Measurements from ENCODE around the gene LUZP1.
A peak's percentile ranks its signal among the peaks of the same experiment; 100 is the strongest.

Gene LUZP1

DNA sequence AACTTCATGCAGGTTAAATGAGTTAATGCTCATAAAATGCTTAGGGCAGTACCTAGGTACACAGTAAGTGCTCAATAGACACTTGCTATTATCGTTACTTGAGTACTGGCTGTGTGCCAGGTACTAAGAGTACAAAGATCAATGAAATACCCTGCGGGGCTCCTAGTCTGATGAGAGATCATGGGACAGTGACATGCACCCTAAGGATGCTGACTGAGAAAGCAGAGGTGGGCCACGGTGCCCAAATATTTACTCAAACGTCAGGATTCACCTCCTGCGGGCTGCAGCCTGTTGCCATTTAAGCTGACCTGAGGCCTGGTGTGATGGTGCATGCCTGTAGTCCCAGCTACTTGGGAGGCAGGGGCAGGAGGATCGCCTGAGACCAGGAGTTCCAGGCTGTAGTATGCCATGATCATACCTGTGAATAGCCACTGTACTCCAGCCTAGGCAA is 19.8 kb upstream of the LUZP1 start:
- DNase-seq, result no peak

DNA sequence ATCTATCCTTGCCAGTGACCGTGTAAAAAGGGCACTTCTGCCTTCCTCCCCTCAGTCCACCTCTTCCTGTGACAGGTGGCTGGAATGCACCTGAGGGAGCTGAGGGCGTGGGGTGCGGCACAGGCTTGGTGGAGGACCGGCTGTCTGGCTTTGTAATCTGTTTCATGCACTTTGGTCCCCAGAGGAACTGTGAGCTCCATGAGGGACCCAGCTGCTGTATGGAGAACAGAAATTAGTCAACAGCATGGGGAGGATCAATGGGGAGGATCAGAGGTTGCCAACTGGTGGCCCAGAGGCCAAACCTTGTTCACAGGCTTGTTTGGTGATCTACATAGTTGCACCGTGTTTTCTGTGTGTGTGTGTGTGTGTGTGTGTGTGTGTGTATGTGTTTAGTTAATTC is 19.0 kb upstream of the LUZP1 start:
- DNase-seq, result no peak

DNA sequence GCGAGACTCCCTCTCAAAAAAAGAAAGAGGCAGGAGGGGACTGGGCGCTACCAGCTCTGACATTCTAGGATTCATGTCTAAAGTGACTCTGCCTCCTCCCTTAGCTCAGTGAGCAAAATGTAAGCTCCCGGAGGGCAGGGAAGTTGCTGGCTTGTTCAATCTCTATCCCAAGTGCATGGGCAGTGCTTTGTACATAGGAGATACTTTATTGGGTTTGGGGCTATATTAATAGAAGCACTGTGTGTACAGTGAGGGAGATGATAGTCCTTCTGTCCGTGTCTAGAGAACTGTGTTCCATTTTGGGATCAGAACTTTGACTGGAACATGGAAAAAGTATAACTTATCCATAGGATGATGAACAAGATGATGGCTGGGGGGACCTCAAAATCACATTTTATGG is 16.7 kb upstream of the LUZP1 start:
- DNase-seq, result no peak

DNA sequence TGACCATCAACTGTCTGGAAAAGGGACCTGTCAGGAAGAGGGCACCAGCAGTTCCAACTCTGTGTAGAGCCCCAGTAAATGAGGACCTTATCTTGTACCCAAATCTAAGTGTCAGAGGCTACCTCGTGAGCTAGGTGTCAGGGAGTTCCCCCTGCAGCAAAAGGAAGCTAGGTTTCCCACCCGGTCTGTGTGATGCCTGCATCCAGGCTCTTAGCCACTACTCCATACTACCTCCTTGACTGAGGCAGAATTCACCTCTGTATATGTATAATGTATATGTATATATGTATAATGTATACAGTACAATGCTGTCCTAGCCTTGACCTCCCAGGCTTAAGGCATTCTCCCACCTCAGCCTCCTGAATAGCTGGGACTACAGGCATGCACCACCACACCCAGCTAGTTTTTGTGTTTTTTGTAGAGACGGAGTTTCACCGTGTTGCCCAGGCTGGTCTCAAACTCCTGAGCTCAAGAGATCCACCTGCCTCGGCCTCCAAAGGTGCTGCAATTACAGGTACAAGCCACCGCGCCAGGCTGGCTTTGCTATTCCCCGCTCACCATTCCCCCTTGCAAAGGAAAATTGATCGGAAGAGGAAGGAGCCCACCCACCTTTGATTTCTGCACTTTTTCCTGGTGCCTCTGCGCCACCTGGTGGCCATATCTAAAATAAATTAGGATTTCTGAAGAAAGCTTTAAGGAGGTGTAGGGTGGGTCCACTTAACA is 15.7 kb upstream of the LUZP1 start:
- peak; percentile 53 for DNase-seq

DNA sequence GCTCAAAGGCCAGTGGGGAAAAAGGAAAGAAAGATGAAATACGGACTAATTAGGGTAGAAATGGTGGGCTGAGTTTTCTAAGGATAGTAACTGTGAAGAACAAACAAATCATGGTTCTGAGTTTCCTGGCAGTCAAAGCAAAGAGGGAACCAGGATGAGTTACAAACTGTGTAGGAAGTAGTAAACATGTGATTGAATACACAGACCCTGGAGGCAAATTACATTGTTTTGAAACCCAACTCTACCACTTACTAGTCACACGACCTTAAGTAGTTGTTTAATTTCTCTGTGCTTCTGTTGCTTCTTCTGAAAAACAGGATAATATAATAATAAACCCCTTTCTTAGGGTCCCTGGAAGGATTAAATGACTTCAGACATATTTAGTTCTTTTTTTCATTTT is 11.2 kb upstream of the LUZP1 start:
- no peak for DNase-seq

DNA sequence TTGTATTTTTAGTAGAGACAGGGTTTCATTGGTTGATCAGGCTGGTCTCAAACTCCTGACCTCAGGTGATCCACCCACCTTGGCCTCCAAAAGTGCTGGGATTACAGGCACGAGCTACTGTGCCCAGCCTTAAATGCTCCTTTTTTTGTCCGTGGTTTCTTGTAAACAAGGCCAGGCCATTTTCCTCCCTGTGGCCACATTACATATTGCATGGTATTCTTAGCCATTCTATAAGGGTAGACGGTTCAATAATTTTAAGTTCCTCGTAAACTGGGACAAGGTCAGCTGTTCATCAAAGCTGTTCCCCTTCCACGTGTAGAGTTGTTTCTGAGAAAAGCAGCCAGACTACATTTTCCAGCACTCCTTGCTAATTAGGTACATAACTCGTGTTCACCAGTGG is 10.3 kb upstream of the LUZP1 start:
- DNase-seq, result no peak

DNA sequence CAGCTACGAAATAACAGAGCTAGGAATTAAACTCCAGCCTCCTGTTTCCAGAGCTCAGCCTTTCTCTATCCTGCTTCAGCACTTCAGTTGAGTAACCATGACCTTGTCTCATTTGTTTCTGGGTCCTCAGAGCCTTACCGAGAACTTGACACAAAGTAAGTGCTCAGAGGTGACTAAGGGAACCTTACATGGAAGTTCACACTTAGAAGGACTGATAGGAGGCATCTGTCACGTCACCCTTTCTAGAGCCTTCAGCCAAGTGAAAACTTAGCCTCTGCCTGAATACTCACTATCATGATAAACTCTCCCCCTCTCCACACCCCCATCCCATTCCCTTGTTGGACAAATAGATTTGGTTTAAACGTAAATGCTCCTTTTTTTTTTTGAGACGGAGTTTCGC is 9.8 kb upstream of the LUZP1 start:
- no peak for DNase-seq

DNA sequence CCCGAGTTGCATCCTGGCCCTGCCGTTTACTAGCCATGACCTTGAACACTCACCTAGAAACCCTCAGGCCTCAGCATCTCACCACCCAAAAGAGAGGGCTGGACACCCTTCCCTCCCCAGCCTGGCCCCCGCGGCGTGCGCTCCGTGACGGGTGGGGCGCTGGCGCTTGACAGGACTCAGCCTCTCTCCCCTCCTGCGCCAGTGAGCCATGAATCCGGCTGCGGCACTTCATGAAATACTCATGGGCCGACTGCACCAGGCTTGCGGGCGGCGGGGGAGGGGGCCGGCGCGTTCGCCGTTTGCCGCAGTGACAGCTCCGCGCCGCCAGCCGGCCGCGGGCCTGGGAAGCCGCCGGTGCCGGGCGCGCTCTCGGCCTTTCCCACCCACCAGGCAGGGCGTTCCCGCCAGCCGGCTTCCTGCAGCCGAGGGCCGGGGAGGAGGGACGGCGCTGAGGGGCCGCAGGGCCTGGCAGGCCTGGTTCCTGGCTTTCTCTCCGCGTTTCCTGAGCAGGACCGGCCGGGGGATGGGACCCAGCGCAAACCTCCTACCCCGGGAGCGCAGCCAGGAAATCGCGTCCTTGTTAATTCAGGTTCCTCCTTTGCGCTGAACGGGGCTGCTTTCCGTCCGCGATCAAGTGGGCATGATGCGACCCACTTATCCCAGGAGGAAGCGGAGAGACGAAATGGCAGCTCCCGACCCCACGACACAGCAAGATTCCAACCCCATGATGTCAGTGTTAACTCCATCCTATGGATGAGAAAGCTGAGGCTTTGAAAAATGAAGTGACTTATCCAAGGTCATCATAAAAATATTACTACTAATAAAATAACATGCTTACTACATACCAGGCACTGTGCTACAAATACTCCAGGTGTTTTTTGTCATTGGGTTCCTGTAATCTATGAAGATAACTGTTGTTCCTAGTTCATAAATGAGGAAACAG is 9.1 kb upstream of the LUZP1 start:
- DNase-seq, result peak; percentile 45

DNA sequence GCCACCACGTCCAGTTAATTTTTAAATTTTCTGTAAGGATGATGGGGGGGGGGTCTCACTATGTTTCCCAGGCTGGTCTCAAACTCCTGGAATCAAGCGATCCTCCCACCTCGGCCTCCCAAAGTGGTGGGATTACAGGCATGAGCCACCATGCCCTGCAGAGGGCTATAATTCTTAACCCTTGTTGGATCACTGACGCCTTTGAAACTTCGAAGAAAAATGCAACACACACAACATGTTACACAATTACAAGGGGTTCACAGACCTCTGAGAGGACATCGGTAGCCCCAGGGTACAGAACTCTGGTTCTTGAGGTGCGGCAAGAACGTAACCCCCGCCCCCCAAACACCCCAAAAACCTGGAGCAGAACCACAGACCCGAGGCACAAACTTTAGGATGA is 8.4 kb upstream of the LUZP1 start:
- DNase-seq, result no peak

DNA sequence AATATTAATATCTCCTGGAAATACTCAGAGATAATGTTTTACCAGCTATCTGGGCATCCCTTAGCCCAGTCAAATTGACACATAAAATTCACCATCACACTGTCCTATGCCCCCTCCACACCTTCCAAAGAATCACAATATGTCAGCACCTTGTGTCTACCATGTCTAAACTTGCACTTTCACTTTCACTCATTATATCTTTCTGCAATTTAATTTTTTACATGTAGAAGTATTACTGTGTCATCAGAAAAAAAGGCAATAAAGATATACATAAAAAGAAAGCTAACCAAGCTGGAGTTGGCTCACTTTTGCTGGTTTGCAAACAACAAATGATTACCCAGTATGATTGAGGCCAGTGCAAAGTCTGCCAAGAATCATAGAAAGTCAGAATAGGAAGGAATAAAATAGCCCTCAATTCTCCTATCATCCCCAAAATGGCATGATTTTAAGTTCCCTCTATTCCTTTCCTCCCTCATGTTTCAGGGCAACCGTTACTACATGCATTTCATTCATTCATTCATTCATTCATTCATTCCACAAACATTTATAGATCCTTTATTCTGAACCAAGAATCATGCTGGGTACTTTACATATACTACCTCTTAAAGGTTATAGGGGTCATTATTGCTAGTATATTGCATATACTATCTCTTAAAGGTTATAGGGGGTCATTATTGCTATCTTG is 5.9 kb upstream of the LUZP1 start:
- DNase-seq, result peak; percentile 18

DNA sequence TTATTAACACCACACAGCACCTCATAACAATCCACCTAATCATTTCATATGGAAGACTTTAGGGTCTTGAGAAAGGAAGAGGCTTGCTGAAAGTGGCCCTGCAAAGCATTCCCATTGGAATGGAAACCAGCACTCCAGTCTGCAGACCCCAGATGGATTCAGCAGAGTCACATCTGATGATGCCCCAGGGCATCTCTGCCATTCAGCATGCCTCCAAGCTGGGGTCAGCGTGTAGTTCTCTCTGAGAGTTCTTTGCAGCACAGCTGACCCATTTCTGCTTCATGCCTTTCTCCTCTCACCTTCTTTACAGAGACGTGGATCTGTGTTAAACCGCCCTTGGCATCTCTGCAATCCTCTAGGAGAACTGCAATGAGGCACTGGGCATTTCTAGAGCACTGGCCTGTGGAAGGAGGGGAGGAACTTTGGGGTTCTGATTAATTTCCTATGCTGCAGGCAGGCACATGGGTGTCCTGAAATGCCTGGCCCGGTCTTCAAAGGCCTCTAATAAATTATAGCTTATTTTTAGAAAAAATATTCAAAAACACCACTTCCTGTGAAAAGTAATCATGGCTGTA is 2.6 kb upstream of the LUZP1 start:
- DNase-seq, result no peak

DNA sequence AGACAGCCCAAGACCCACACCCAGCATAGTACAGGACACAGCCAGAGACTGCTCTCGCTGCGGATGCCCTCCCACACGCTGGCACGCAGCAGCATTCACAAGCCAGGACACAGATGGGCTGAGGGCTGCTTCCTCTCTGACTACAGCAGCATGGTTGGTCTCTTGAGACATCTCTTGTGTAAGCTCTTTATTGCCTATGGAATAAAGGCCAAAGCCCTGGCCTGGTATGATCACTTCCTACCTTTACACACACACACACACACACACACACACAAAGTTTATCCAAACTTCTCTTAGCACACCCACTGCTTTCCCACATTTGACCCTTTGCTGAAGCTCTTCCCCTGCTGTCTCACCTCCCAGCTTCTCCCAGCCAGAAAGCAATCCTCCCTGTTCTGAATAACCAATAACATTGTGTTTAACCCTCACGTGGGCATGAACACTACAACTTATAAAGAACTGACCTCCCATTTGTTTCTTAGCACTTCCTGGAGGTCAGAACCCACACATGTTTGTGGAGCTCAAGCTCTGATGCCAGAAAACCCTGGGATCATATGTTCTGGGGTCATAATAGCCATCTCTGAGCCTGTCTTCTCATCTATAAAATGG is 1.2 kb upstream of the LUZP1 start:
- DNase-seq, result no peak

DNA sequence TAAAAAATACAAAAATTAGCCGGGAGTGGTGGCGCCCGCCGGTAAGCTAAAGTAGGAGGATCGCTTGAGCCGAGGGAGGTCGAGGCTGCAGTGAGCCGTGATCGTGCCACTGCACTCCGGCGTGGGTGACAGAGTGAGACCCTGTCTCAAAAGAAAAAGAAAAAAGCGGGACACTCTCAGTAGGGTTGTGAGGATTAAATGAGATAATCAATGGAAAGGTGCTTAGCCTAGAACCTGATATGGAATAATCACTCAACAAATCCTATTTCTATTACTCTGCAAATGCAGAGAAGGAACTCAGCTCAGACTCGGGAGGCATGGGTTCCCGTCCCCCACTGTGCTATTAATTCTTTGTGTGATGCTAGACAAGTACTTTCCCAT is 529 bp upstream of the LUZP1 start:
- no peak for DNase-seq

DNA sequence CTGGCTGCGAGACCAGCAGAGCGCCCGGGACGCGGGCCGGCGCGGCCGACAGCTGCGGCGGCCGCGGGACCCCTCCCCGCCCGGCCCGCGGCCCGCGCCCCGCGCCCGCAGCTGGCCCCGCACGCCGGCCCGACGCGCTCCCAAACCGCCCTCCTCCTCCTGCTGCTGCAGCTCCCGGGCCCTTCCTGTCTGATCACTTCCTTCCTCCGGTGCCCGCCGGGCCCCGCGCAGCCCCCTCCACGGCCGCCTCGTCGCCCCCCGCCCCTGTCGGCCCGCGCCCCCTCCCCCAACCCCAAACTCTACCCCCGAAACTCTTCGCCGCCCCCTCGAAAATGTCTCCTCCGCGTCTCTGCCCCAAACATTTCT is 594 bp downstream of the LUZP1 start:
- peak; percentile 38 for DNase-seq

DNA sequence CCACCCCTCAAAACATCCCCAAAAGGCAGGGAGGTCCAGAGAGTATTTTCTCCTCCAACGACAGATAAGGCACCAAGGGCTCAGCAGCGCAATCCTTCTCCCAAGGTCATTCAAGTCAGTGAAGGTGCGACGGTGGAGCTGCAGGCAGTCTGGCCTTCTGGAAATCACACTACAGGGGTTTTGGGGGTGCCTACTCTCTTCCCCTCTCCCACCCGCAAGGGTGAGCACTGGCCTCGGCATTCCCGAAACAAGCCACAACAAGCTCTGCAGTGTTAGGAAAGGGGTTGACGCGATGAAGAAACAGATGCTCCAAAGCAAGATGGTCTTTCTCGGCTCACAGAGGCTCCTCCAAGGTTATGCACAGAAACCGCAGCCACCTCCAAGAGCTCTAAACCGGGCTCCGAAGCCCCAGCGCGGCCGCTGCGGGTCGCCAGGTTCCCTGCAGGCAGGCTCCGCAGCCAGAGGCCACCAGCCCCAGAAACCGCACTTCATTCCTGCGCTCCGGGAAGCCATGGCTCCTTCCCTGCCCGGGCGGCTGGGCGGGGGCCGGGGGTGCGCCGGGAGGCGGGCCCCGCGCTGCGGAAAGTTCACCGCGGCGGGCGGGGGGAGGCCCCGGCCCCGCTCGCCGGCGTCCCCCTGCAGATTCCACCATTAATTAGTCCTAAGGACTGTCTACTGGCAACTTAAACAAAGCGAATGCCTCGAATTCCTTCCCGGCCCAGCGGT is 1.1 kb downstream of the LUZP1 start:
- peak; percentile 37 for DNase-seq

DNA sequence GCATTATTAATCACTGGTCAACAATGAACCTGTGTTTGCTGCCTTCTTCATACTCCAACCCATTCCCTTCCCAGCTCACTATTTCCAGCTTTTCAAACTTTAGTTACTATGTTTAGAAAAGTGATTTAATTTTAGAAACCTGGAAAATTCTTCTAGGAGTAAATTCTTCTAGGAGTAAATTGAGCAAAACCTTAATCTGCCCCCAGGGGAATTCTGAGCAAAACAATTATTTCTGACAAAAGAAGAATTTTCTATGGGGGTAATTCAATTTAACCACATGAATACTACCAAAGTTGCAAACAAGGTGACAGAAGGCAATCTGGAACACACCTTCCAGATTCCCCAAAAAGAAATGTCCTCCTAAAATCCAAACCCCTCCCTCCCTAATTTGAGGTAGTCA is 1.8 kb downstream of the LUZP1 start:
- DNase-seq, result no peak

DNA sequence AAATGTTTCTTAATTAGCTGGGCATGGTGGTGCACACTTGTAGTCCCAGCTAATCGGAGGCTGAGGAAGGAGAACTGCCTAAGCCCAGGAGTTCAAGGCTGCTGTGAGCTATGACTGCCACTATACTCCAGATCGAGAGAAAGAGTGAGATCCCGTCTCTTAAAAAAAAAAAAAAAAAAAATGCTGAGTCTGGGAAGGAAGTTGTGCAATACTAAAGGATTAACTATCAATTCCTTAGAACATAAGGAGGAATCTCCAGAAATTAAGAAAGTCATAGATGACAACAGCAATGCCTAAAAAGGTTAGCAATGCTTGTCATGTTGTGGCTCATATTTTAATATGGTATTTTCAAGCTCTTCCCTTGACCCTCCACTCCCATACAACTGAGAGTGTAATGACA is 5.3 kb downstream of the LUZP1 start:
- no peak for DNase-seq

DNA sequence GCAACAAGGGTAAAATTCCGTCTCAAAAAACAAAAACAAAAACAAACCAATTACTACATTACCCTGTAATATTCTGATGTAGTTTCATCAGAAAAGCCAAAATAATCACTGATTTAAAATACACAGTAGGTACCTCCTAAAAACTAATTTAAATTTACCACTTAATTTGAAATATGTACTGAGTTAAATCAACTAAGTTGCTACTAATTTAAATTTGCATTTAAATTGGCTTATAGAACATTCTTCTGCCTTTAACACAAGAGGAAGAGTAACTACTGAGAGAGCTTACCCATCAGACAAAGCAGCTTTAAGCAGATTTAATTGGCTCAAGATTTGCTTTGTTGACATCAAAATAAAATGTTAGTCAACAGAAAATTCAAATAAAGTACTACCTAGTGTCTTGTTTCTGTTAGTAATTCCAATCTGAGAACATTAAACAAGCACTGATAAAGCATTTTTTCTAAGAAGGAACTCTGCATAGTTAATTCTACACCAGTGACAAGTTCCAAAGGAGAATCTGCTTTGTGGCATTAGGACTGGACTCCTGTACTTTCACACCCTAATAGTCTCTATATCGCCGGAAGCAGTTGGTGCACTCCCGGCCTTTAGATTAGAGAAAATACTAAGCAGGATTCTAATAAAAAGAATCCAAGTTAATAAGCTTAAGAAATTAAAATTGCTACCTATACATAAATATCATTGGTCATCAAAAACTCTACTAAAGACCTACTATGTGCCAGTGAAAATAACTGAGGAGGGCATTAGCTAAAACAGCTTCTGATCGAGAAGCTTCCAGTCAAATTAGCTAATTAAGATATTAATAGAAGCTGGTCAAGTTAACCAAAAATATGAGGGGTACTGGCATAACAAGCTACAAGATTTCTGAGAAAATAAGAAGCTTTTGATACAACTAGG is 8.4 kb downstream of the LUZP1 start:
- DNase-seq, result no peak

DNA sequence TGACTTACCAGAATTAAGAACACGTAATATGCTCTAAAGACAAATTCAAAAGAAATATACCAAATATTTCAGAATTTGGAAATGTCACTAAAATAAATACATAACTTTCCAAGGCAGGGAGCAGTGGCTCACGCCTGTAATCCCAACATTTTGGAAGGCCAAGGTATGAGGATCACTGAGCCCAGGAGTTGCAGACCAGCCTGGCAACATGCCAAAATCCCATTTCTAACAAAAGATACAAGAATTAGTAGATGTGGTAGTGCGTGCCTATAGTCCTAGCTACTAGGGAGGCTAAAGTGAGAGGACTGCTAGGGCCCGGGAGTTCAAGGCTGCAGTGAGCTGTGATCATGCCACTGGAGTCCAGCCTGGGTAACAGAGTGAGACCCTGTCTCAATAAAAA is 11.7 kb downstream of the LUZP1 start:
- DNase-seq, result no peak

DNA sequence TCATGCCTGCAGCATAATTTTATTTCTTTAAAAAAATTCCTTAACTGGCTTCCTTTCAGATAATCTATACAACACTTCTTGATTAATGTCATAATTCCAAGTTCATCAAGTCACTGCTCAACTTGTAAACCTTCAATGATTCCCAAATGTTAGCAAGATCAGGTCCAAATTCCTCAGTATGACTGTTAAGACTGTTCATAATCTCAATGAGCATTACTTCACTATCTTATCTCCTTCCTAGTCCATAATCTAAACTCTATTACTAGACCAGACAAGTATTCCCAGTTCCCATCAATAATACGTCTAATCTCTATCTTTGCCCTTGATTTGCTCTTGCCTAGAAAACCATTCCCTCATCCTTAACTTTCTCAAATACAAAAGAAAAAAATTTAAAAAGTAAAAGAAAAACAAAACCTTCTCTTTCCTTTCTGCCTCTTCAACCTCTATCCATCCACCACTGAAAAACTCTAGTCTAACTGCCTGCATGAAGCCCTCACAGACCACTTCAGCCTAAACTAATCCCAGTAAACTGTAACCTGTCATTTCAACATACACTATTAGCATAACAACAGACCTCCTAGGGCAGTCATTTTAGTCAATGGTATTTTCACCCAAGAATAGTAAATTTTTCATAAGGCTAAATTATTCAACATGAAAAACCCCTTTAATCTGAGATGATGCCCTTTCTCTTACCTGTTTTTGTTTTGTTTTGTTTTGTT is 15.5 kb downstream of the LUZP1 start:
- no peak for DNase-seq

All from activated CD4-positive, alpha-beta T cell treated with anti-CD3 and anti-CD28 coated beads, Interleukin-2, Interleukin-6, amounts not matched to agents 100 ng/mL and 50 ng/mL, durations not matched to agents 16 hours and 8 hours (primary cell).